ENCODE data around the gene TEKT3. TPM values are rescaled to one million over a fixed set of nuclear protein-coding genes. Genes with fewer than 3 reads are reported as not detected.
A peak's percentile ranks its signal among the peaks of the same experiment; 100 is the strongest.

TEKT3 gene
- total RNA-seq, 3 donors from 2014 or later = 2.5 to 2.6 TPM; not detected in 1

GRCh38 chr17:15268461-15268860 lies 72.9 kb downstream of the TEKT3 start:
- no peaks in the 10 kb centered on the region for H3K9me3 ChIP-seq
- no peak overlapping the region for H3K4me3 ChIP-seq
- no peaks in the 10 kb centered on the region for H3K27me3 ChIP-seq
- no peak for DNase-seq (ENCODE audit: low spot score in 2 of 2)
- TF ChIP-seq CTCF (IDR thresholded peaks at IDR 0.05) (no peak), POLR2AphosphoS5 (IDR thresholded peaks at IDR 0.05) (no peak), POLR2A (IDR thresholded peaks at IDR 0.05) (no peak)
- no peaks in the 10 kb centered on the region for H3K36me3 ChIP-seq
- intact Hi-C loops (cut with DNase I; ENCODE audit: low total_unique reads) = no loop called here
- peaks cover 0 to 3% of the 10 kb centered on the region in 2 donors for H3K4me1 ChIP-seq
- H3K27ac ChIP-seq = peak overlapping the region in 1 of 2 donors; percentile 49

DNA sequence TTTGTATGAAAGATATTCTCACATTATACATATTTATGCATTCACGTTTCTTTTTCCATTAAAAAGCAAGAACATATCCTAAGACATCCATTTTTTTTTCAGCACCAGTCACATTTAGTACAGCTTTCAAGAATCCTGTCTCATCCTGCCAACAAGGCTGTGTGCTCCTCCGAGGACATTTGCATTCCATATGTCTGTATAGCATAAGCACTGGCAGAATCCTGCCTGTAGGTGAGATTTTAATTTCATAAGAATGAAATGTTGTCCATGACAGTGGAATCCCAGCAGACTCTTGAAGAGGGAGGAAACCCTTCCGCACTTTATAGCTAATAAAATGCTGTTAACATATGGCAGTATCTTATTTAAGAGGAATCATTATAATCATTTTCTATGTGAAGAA lies 73.4 kb downstream of the TEKT3 start:
- TF ChIP-seq CTCF (IDR thresholded peaks at IDR 0.05) = no peak
- no peak for TF ChIP-seq POLR2AphosphoS5 (IDR thresholded peaks at IDR 0.05)
- TF ChIP-seq POLR2A (IDR thresholded peaks at IDR 0.05) = no peak
- Histone ChIP-seq H3K4me3 (no peak overlapping the region), H3K9me3 (no peaks in the 10 kb centered on the region), H3K36me3 (no peaks in the 10 kb centered on the region), H3K4me1 (peaks cover 0 to 3% of the 10 kb centered on the region in 2 donors), H3K27me3 (no peaks in the 10 kb centered on the region), H3K27ac (peak overlapping the region in 1 of 2 donors; percentile 49)
- intact Hi-C loops (cut with DNase I; ENCODE audit: low total_unique reads) = no loop called here
- no peak for DNase-seq (ENCODE audit: low spot score in 2 of 2)

DNA sequence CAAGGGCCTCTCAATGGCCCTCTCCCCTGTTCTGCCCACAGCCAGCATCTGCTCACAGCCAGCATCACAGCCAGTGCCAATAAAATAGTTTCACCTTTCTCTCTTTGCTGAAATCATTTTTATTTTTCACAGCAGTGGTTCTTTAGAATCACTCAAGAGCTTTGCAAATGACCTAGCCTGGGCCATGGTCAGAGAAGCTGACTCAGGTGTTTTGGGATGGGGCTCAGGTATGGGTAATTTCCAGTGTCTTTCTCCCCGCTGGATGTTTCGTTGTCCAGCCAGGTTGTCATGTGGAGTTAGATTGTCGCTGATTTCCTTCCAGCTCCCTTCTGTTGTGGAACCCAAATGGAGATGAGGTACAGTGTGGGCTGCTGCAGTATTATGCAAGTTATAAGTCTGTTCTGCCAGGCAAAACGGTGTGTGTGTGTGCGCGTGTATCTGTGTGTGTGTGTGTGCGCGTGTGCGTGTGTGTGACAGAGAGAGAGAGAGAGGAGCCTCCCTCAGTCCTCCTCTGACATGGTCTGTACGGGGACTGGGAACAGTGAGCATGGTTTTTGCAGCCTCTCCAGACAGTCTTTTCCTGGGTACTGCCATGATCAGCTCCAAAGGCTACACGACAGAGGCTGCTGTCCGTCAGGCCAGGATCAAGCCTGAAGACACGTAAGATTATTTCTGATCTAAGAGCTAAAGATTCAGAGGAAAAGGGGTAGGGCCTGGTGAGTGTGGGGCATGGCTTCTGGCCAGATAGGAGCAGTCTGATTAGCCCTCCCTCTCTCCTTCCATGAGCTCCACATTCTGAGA lies 74.9 kb downstream of the TEKT3 start:
- Histone ChIP-seq H3K36me3 (no peaks in the 10 kb centered on the region), H3K4me3 (no peak overlapping the region), H3K27ac (no peak overlapping the region), H3K27me3 (no peaks in the 10 kb centered on the region), H3K4me1 (peaks cover 0 to 3% of the 10 kb centered on the region in 2 donors), H3K9me3 (no peaks in the 10 kb centered on the region)
- intact Hi-C loops (cut with DNase I; ENCODE audit: low total_unique reads) = no loop called here
- no peak for TF ChIP-seq POLR2A (IDR thresholded peaks at IDR 0.05)
- TF ChIP-seq POLR2AphosphoS5 (IDR thresholded peaks at IDR 0.05) = no peak
- no peak for DNase-seq (ENCODE audit: low spot score in 2 of 2)

- TF ChIP-seq POLR2AphosphoS5 (IDR thresholded peaks at IDR 0.05) (no peak), CTCF (IDR thresholded peaks at IDR 0.05) (peak in 2 of 3 donors; percentile 8 to 23)
- peak within 1 kb of the TSS; percentile 39 to 85 (median 62) for H3K4me3 ChIP-seq
- no peak for DNase-seq (ENCODE audit: low spot score in 2 of 2)
- peak within 1 kb of the TSS; percentile 52 to 67 for H3K27ac ChIP-seq
- H3K9me3 ChIP-seq = no peaks in the 10 kb centered on the region
- H3K36me3 ChIP-seq = no peaks in the 10 kb centered on the region
- H3K27me3 ChIP-seq = no peaks in the 10 kb centered on the region
- intact Hi-C loops (cut with DNase I; ENCODE audit: low total_unique reads) = no loop called here
- H3K4me1 ChIP-seq = peaks cover 0 to 3% of the 10 kb centered on the region in 2 donors
Measured at GRCh38 chr17:15265131-15265530, 76.3 kb downstream of the TEKT3 start, which contains the start of gene PMP22. PMP22 (minus strand) TSS chr17:15265326; CDS start chr17:15260727, 4,599 bp downstream.

DNA sequence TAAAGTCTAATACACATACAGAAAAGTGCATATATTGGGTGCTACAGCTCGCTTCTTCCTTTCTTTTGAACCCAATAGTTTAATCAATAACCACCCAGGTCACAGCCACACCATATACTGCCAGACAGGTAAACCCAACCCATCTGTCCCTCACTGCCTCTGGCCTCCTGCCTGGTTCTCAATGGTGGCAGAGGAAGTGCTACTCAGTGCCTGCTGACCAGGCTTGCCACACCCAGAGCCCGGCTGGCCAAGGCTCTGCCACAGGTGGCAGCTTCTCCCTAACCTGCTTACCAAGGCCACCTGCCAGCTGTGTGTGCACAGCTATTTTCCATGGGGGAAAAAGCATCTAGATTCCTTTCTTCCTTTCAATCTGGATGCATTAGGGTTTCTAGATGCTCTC lies 76.9 kb downstream of the TEKT3 start:
- H3K4me3 ChIP-seq = peak overlapping the region; percentile 39 to 85 (median 62)
- peak; percentile 47 to 68 for DNase-seq (ENCODE audit: low spot score in 2 of 2)
- H3K27me3 ChIP-seq = no peaks in the 10 kb centered on the region

More for the DNA sequence above, 76.9 kb downstream of the TEKT3 start:
- no peak for TF ChIP-seq POLR2AphosphoS5 (IDR thresholded peaks at IDR 0.05)
- TF ChIP-seq CTCF (IDR thresholded peaks at IDR 0.05) = no peak
- TF ChIP-seq POLR2A (IDR thresholded peaks at IDR 0.05) = no peak
- intact Hi-C loops (cut with DNase I; ENCODE audit: low total_unique reads) = loop anchor here (5.0 kb wide), 1 partner anchor 238 kb away; no protein-coding TSS in a partner anchor
- no peaks in the 10 kb centered on the region for H3K36me3 ChIP-seq
- H3K27ac ChIP-seq = peak overlapping the region; percentile 52 to 67
- H3K4me1 ChIP-seq = peaks cover 0 to 3% of the 10 kb centered on the region in 2 donors
- H3K9me3 ChIP-seq = no peaks in the 10 kb centered on the region
